Lower leg skin (tissue), 4 donors: ENCODE results near the gene INTS4. TPM values are rescaled to one million over a fixed set of nuclear protein-coding genes. Genes with fewer than 3 reads are reported as not detected.

Experiments
- DNase-seq, 2 donors: peaks; one replicate each; pipeline ENCODE4 v3.0.0-alpha.2; 2019; ENCODE audit warnings: low spot score in 2 of 2
- H3K4me3 ChIP-seq: fragments of 200-600 bp; sonication (generic); 2 replicates; pipeline ENCODE4 v1.5.1; 2017; ENCODE audit warnings: mild to moderate bottlenecking, low read depth; ENCODE audit not compliant: poor library complexity, severe bottlenecking
- CTCF ChIP-seq, 3 donors: fragments of 450-650 bp; IDR thresholded peaks; one replicate each; pipeline ENCODE4 v1.5.1; 2016; ENCODE audit warnings: antibody characterized with exemption in 3 of 3, mild to moderate bottlenecking in 3 of 3, moderate library complexity in 2 of 3
- POLR2A ChIP-seq, 2 donors: fragments of 450-650 bp; IDR thresholded peaks; one replicate each; pipeline ENCODE4 v1.6.1; 2016 to 2017; ENCODE audit warnings: antibody characterized with exemption in 2 of 2, mild to moderate bottlenecking in 1 of 2, moderate library complexity in 1 of 2
- WGBS, 2 donors: methylation state at CpG; one replicate each; pipeline ENCODE4 v1.1.5; 2018; 5-methylcytosine and 5-hydroxymethylcytosine counted together
- intact Hi-C: fragments of 100-400 bp; cut with DNase I; formaldehyde crosslinking; loops from one replicate; pipeline ENCODE4 v1.15.0; 2023; ENCODE audit warnings: low total_unique reads
- total RNA-seq, 4 donors: library from RNA; depleted of rRNA; stranded (reverse); fragments of >200 nt; gene quantifications; one replicate each; pipeline ENCODE4 v1.1.0, GENCODE V29; 2016

Gene INTS4
- total RNA-seq, 4 donors from 2014 or later = 14.7 to 24.8 (median 18.3) TPM

- no peak for DNase-seq
- WGBS, 2 donors = 70 to 72% methylated on average over 4 of the region's 4 CpGs
- TF ChIP-seq CTCF (IDR thresholded peaks at IDR 0.05) (no peak), POLR2A (IDR thresholded peaks at IDR 0.05) (no peak)
- intact Hi-C loops = no loop called here
- no peak overlapping the region for H3K4me3 ChIP-seq
These were observed 45.0 kb upstream of the INTS4 start for GRCh38 chr11:78039391-78039918.

GRCh38 chr11:78038697-78039313 is 44.3 kb upstream of the INTS4 start:
- 89 to 95% methylated on average over 8 of the region's 8 CpGs for WGBS, 2 donors
- no peak overlapping the region for H3K4me3 ChIP-seq
- intact Hi-C loops = no loop called here
- no peak for DNase-seq
- TF ChIP-seq POLR2A (IDR thresholded peaks at IDR 0.05) = no peak
- TF ChIP-seq CTCF (IDR thresholded peaks at IDR 0.05) = no peak

- intact Hi-C loops = no loop called here
- 88 to 91% methylated on average over 9 of the region's 9 CpGs for WGBS, 2 donors
These were observed 43.6 kb upstream of the INTS4 start for GRCh38 chr11:78037825-78038620.

GRCh38 chr11:78037056-78037455 is 42.6 kb upstream of the INTS4 start:
- WGBS, 2 donors = 34 to 55% methylated on average over 3 of the region's 3 CpGs
- no peak for TF ChIP-seq POLR2A (IDR thresholded peaks at IDR 0.05)
- TF ChIP-seq CTCF (IDR thresholded peaks at IDR 0.05) = no peak
- intact Hi-C loops = no loop called here
- DNase-seq = no peak
- H3K4me3 ChIP-seq = no peak overlapping the region

More at GRCh38 chr11:78037825-78038620, 43.6 kb upstream of the INTS4 start:
- DNase-seq = no peak
- no peak overlapping the region for H3K4me3 ChIP-seq
- no peak for TF ChIP-seq POLR2A (IDR thresholded peaks at IDR 0.05)
- no peak for TF ChIP-seq CTCF (IDR thresholded peaks at IDR 0.05)

GRCh38 chr11:78036313-78036712 is 41.8 kb upstream of the INTS4 start:
- no peak for TF ChIP-seq CTCF (IDR thresholded peaks at IDR 0.05)
- TF ChIP-seq POLR2A (IDR thresholded peaks at IDR 0.05) = no peak
- WGBS, 2 donors = 86 to 88% methylated on average over 3 of the region's 3 CpGs
- intact Hi-C loops = no loop called here
- H3K4me3 ChIP-seq = no peak overlapping the region
- DNase-seq = no peak
